Activated T-cell treated with anti-CD3 and anti-CD28 coated beads, Interleukin-2, amount 50 U/mL, for 72 hours (primary cell): Measurements from ENCODE around the gene SHISAL2A. TPM values are rescaled to one million over a fixed set of nuclear protein-coding genes. Genes with fewer than 3 reads are reported as not detected.
A peak's percentile ranks its signal among the peaks of the same experiment; 100 is the strongest.
"Not testable (repeated sequence)": the region's sequence is repeated elsewhere in the genome, so short reads cannot be mapped to it uniquely, and the experiment has no call there.

Experiments used
- ATAC-seq, 2 donors: fragments of 150-1000 bp; cut with Tn5 transposase; replicated peaks in 1 of 2; 2 replicates each; pipeline ENCODE4 v1.10.0; 2021; ENCODE audit warnings: moderate library complexity in 2 of 2, mild to moderate bottlenecking in 1 of 2
- DNase-seq, 2 donors: peaks; one replicate each; pipeline ENCODE4 v3.0.0; 2021 to 2022; ENCODE audit warnings: mixed read lengths in 1 of 2
- H3K27ac Mint-ChIP-seq: one replicate; pipeline ENCODE4 v1.8.0; 2022; ENCODE audit warnings: mild to moderate bottlenecking, moderate library complexity, mixed read lengths
- H3K27me3 Mint-ChIP-seq: one replicate; pipeline ENCODE4 v1.8.0; 2022; ENCODE audit warnings: low read depth, mixed read lengths
- H3K36me3 Mint-ChIP-seq, 2 donors: one replicate each; pipeline ENCODE4 v1.8.0; 2022; ENCODE audit warnings: mixed read lengths in 2 of 2, mild to moderate bottlenecking in 1 of 2; ENCODE audit not compliant: insufficient read depth in 2 of 2
- H3K4me1 Mint-ChIP-seq: one replicate; pipeline ENCODE4 v1.8.0; 2022; ENCODE audit warnings: low read depth, mixed read lengths
- H3K4me3 Mint-ChIP-seq, 2 donors: one replicate each; pipeline ENCODE4 v1.8.0; 2022; ENCODE audit warnings: mild to moderate bottlenecking in 2 of 2, mixed read lengths in 2 of 2, moderate library complexity in 2 of 2
- H3K9me3 Mint-ChIP-seq, 2 donors: one replicate each; pipeline ENCODE4 v1.8.0; 2022; ENCODE audit warnings: mixed read lengths in 2 of 2
- total RNA-seq, 2 donors: library from RNA; stranded (reverse); gene quantifications; one replicate each; pipeline ENCODE4 v1.2.3, GENCODE V29; 2022

SHISAL2A gene
- total RNA-seq, 2 donors from 2014 or later: 9.0 to 9.2 TPM

- not testable (repeated sequence) for H3K4me3 Mint-ChIP-seq, H3K9me3 Mint-ChIP-seq
- peaks cover 3 to 17% of the 10 kb centered on the region in 2 donors for H3K36me3 Mint-ChIP-seq
Measured at GRCh38 chr1:52686261-52686751, 53.3 kb downstream of the SHISAL2A start.

GRCh38 chr1:52686830-52687229, 53.9 kb downstream of the SHISAL2A start:
- Mint-ChIP-seq H3K27me3 (no peaks in the 10 kb centered on the region), H3K36me3 (peaks cover 3 to 19% of the 10 kb centered on the region in 2 donors), H3K4me1 (peaks cover 11% of the 10 kb centered on the region), H3K27ac (no peak overlapping the region), H3K4me3 (no peak overlapping the region), H3K9me3 (peaks cover 3% of the 10 kb centered on the region in 2 donors)
- DNase-seq (no peak), ATAC-seq (no peak)

More at GRCh38 chr1:52686261-52686751, 53.3 kb downstream of the SHISAL2A start:
- DNase-seq (peak; percentile 79 to 82), ATAC-seq (peak; percentile 94 to 98)
- peaks cover 11% of the 10 kb centered on the region for H3K4me1 Mint-ChIP-seq
- not testable (repeated sequence) for H3K27me3 Mint-ChIP-seq
- peak overlapping the region; percentile 72 for H3K27ac Mint-ChIP-seq

- H3K36me3 Mint-ChIP-seq: peaks cover 0 to 23% of the 10 kb centered on the region in 2 donors
- no peak overlapping the region for H3K27ac Mint-ChIP-seq
- ATAC-seq: no peak
Measured at GRCh38 chr1:52691821-52692220, 58.9 kb downstream of the SHISAL2A start.

DNA sequence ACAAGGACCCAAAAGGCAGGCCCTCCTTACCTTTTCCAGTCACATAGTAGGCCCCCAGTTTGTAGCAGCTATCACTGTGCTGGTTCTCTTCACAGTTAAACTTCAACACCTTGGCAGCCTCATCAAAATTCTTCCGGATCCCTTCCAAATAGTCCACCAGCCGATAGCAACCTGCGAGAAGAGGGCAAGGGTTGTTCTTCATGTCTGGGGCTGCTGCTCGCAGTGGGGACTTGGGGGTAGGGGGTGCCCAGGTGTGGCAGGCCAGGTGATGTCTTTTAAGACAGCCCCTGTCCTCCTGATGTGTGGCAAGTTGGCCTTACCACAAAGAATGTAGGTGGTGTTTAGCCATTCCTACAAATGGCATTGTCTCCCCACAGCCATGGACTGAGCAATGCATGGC, 59.7 kb downstream of the SHISAL2A start:
- Mint-ChIP-seq H3K9me3 (no peaks in the 10 kb centered on the region), H3K4me1 (peaks cover 35% of the 10 kb centered on the region), H3K36me3 (peaks cover 0 to 18% of the 10 kb centered on the region in 2 donors), H3K4me3 (no peak overlapping the region), H3K27me3 (no peaks in the 10 kb centered on the region), H3K27ac (no peak overlapping the region)
- ATAC-seq (no peak), DNase-seq (no peak)

More at GRCh38 chr1:52691821-52692220, 58.9 kb downstream of the SHISAL2A start:
- peaks cover 27% of the 10 kb centered on the region for H3K4me1 Mint-ChIP-seq
- peaks cover 0 to 2% of the 10 kb centered on the region in 2 donors for H3K9me3 Mint-ChIP-seq
- H3K27me3 Mint-ChIP-seq: no peaks in the 10 kb centered on the region
- no peak for DNase-seq
- H3K4me3 Mint-ChIP-seq: no peak overlapping the region

GRCh38 chr1:52693351-52693750, 60.4 kb downstream of the SHISAL2A start:
- peaks cover 0 to 18% of the 10 kb centered on the region in 2 donors for H3K36me3 Mint-ChIP-seq

GRCh38 chr1:52693843-52694242, 60.9 kb downstream of the SHISAL2A start:
- no peaks in the 10 kb centered on the region for H3K9me3 Mint-ChIP-seq
- no peak for DNase-seq
- H3K4me3 Mint-ChIP-seq: no peak overlapping the region
- no peak overlapping the region for H3K27ac Mint-ChIP-seq
- H3K36me3 Mint-ChIP-seq: peaks cover 0 to 18% of the 10 kb centered on the region in 2 donors
- H3K27me3 Mint-ChIP-seq: no peaks in the 10 kb centered on the region
- H3K4me1 Mint-ChIP-seq: peaks cover 40% of the 10 kb centered on the region
- no peak for ATAC-seq

More at GRCh38 chr1:52693351-52693750, 60.4 kb downstream of the SHISAL2A start:
- ATAC-seq, H3K27ac Mint-ChIP-seq, H3K9me3 Mint-ChIP-seq, H3K27me3 Mint-ChIP-seq, H3K4me3 Mint-ChIP-seq, DNase-seq: not testable (repeated sequence)
- H3K4me1 Mint-ChIP-seq: peaks cover 35% of the 10 kb centered on the region

DNA sequence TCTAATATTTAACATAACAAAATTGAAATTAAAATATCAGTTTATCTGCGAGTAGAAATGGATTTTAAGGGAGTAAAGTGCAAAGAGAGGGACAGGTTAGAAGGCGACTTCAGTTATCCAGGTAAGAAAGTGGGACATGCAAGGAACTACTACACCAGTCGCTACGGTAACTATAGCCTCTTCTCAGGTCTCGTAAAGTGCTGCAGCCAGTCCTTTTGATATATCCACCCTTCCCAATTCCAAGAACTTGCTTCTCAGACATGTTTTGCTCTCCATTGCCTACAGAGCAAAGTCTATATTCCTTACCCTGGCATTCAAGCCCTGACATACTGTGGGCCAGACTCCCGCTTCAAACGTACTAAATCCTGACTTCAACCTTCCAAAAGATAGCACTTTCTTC, 62.7 kb downstream of the SHISAL2A start:
- ATAC-seq (no peak), DNase-seq (no peak)
- peaks cover 0 to 17% of the 10 kb centered on the region in 2 donors for H3K36me3 Mint-ChIP-seq
- no peaks in the 10 kb centered on the region for H3K27me3 Mint-ChIP-seq
- H3K9me3 Mint-ChIP-seq: no peaks in the 10 kb centered on the region
- H3K4me3 Mint-ChIP-seq: no peak overlapping the region
- H3K4me1 Mint-ChIP-seq: peaks cover 40% of the 10 kb centered on the region
- H3K27ac Mint-ChIP-seq: no peak overlapping the region

DNA sequence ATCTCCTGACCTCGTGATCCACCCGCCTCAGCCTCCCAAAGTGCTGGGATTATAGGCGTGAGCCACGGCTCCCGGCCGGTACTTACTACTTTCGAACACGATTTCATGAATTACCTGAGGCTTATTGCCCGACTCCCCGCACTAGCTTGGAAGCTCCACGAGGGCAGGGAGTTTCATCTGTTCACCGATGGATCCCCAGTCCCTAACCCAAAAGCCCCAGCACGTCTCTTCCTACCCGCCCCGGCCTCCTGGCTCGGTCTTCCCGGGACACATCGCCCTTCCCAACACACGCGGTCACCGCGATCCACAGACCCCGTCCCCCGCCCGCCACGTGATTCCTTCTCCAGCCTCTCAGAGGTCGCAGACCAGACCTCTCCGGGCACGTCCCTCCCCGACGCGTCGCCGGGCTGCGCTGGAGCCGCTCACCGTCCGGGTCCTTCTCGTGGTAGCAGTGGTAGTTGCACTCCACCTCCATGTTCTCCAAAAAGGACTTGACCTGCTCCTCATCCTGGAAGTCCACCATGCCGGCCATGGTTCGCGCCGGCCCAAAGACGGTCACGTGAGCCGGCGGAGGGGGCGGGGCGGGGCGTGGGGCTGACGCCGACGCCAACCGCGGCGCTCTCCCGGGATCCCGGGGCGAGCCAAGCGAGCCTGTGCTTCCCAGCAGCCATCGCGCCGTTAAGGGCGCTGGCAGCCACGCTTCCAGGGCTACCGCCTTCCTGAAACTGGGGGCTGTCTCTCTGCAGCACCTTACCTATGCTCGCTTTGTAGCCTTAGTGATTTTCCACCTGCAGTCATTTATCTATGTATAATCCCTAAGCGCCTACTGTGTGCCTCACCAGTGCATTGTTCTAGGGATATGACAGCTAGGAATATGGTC, 65.1 kb downstream of the SHISAL2A start, which contains the start of gene COA7:
Gene COA7, minus strand, starts transcription at position 553 of the 880 bp plus-strand sequence. Its CDS starts 21 bp downstream, at position 532.
- peaks cover 36% of the 10 kb centered on the region for H3K4me1 Mint-ChIP-seq
- ATAC-seq (peak; percentile 52 to 58), DNase-seq (peak; percentile 66 to 79)
- H3K36me3 Mint-ChIP-seq: peaks cover 0 to 5% of the 10 kb centered on the region in 2 donors
- peak within 1 kb of the TSS; percentile 90 for H3K27ac Mint-ChIP-seq
- no peaks in the 10 kb centered on the region for H3K9me3 Mint-ChIP-seq
- H3K27me3 Mint-ChIP-seq: no peaks in the 10 kb centered on the region
- peak within 1 kb of the TSS; percentile 89 to 95 for H3K4me3 Mint-ChIP-seq

GRCh38 chr1:52702886-52703787, 70.2 kb downstream of the SHISAL2A start:
- H3K4me1 Mint-ChIP-seq: peaks cover 22% of the 10 kb centered on the region
- H3K9me3 Mint-ChIP-seq: no peaks in the 10 kb centered on the region
- H3K27ac Mint-ChIP-seq: peak overlapping the region; percentile 98
- ATAC-seq: peak; percentile 94 to 95
- peak; percentile 83 to 90 for DNase-seq
- no peaks in the 10 kb centered on the region for H3K36me3 Mint-ChIP-seq
- peak overlapping the region; percentile 85 to 95 for H3K4me3 Mint-ChIP-seq
- H3K27me3 Mint-ChIP-seq: no peaks in the 10 kb centered on the region

DNA sequence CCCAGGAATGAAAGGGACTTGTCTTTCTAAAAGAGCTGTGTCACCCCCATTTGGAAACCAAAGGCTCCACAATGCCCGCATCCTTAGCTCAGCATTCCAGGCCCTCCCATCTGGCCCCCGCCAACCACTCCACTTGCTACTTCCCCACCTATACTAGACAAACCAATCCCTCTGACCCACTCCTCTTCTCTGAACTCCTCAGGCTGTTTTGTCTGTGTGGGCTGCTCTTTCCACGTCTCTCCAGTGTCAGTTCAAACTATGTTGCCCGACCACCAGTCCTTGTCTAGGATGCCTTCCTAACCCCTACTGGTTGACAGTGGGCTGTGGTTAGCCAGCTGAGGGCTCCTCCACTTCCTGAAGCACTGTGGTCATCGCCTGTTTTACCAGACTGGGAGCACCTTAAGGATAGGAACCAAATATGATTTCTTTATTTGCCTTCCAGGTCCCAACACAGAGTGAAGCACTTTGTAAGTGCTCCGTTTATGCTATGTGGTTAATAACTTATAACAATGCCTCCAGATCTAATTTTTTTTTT, 73.2 kb downstream of the SHISAL2A start:
- H3K27ac Mint-ChIP-seq: no peak overlapping the region
- H3K36me3 Mint-ChIP-seq: no peaks in the 10 kb centered on the region
- DNase-seq (no peak), ATAC-seq (no peak)
- H3K4me1 Mint-ChIP-seq: peaks cover 17% of the 10 kb centered on the region
- H3K9me3 Mint-ChIP-seq: no peaks in the 10 kb centered on the region
- H3K4me3 Mint-ChIP-seq: no peak overlapping the region
- no peaks in the 10 kb centered on the region for H3K27me3 Mint-ChIP-seq
